Activated naive CD4-positive, alpha-beta T cell treated with Interleukin-2 at 50 U/mL for 16 hours (primary cell): ENCODE results near the gene NEMP1.
A peak's percentile ranks its signal among the peaks of the same experiment; 100 is the strongest.
"Not testable (repeated sequence)": the region's sequence is repeated elsewhere in the genome, so short reads cannot be mapped to it uniquely, and the experiment has no call there.

Experiments
- DNase-seq: peaks from one replicate; pipeline ENCODE4 v3.0.0-alpha.2; 2020

NEMP1 gene

DNA sequence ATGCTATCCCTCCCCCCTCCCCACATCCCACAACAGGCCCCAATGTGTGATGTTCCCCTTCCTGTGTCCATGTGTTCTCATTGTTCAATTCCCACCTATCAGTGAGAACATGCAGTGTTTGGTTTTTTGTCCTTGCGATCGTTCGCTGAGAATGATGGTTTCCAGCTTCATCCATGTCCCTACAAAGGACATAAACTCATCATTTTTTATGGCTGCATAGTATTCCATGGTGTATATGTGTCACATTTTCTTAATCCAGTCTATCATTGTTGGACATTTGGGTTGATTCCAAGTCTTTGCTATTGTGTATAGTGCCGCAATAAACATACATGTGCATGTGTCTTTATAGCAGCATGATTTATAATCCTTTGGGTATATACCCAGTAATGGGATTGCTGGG lies 25.4 kb downstream of the NEMP1 start:
- not testable (repeated sequence) for DNase-seq

DNA sequence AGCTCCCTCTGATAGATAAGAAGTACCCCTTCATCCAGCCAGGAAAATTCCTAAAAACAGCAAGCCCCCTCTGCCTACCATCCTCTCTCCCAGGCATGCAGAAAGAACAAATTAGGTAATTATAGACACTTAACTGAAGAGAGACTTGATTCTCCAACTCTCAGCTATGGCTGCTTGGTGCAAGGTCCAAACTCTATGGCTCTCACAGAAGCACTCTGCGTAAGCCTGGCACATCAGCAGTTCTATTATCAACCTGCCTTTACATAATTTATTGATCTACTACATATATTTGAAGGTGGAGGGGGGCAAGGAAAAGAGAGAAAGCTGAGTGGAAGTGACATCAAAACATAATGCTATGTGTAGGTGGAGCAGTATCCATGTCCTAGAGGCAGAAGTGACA lies 27.6 kb downstream of the NEMP1 start:
- no peak for DNase-seq

DNA sequence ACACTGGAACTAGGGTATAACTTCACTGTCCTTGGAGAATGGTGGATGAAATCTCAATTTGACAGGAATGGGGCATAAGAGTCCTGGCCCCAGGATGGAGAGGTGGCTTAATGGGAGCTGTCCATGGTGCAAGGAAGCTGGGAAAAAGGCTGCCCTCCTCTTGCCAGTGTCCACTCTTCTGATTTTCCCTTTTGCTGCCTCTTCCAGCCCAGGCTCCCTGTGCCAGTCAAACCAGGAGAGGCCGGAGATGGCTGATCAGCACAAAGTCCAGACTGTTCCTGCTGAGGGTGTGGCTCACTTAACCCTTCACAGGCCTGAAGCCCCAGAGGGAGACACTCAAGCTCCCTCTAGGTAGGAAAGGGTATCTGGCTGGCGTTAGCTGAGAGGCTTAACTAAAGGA lies 28.7 kb downstream of the NEMP1 start, which contains the start of gene MYO1A:
TSS of gene MYO1A (minus strand) at position 240 of the 400 bp plus-strand sequence. CDS start 1,806 bp downstream, outside the sequence.
- DNase-seq, result no peak

DNA sequence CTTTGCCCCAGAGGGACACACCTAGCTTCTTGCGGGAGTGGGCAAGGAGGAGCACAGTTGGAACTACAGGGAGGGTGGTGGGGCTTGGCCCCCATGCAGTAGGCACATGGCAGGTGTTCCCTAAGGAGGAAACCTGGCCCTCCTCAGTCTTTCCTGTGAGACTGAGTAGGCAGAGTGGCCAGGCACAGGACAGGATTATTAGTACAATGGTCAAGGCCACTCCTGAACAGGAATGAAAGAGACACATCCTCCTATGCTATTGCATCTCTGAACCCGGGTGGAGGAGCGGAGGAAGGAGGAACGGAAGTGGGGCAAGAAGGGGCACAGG lies 29.5 kb downstream of the NEMP1 start:
- DNase-seq, result no peak

DNA sequence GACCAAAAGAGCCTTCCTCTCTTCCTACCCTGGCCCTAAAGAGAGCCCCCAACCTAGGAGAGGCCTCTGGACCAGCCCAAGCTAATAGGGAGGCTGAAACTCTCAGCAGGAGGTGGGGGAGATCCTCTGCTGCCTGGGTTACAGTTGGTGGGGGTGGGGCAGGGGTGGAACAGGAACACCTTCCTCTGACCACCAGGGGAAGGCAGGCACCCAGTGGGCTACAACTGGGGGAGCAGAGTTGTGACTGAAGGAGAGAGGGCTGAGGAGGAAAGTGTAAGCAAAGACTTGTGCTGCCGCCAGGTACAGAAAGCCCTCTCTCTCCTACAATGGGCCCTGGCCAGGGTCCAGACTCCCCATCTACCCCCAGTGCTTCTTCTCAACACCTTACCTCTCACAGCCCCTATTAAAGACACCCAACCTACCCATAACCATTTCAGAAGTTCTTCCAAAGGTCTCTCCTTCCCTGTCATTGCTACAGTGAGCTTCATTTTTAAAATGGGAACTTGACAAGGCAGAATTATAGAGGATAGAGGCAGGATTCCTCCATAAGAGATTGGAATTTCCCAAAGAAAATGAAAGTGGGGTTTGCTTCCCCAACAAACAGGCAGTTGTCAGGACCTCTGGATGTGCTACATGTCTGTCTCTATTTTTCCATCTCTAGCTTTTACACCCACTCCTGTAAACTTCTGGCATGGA lies 30.0 kb downstream of the NEMP1 start:
- DNase-seq, result no peak

DNA sequence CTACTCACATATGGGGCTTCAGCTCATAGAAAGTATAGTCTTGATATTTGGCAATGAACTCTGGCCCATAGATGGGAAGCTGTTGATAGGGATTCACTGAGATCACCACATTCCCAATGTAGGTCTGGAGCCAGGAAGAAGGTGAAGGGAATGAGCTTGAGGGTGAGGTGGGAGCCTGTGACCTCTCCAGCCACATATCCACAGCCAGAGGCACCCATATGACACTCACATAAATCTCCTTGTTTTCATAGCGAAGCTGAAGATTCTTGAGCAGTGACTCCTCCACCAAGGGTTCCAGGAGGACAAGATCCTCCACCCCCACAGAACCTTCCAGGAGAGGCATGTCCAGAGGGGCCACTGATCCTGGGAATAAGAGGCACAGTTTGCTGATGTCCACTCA lies 30.6 kb downstream of the NEMP1 start:
- DNase-seq, result no peak

DNA sequence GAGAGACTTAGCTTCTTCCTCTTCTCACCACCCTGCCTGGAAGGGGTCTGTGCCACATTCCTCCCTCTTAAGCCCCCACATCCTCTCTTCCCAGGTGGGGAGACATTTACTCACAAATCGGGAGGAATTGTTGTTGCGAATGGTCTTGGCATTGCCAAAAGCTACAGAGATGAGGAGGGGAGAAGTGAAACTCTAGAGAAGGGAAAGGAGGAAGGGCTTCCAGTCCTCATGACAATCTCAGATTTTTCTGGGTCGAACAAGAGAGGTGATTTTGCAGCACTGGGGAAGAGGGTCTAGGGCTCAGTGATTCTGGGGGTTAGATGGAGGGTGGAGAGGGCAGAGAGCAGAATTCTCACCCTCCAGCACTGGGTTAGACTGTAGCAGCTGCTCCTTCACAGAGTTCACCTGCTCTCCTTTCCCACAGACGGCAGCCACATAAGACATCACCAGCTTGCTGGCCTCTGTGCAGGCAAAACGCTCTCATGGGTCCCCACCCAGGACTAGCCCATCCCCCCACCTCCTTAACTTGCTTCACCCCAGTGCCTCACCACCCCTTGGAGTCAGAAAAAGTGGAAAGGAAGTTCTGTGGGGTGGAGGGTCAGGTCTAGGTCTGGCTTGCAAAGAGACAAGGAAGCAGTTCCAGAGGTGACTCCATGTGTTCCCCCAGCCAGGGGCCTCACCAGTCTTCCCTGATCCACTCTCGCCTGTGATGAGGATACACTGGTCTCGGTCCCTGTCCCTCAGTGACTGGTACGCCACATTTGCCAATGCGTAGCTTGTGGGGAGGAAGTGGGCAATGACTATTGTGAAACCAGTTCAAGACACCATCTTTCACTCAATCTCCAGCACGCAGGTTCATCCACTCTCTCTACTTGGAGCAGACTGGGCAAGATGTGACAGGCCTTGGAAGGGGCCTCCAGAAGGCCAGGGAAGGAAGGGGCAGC lies 31.4 kb downstream of the NEMP1 start:
- DNase-seq, result peak; percentile 39

DNA sequence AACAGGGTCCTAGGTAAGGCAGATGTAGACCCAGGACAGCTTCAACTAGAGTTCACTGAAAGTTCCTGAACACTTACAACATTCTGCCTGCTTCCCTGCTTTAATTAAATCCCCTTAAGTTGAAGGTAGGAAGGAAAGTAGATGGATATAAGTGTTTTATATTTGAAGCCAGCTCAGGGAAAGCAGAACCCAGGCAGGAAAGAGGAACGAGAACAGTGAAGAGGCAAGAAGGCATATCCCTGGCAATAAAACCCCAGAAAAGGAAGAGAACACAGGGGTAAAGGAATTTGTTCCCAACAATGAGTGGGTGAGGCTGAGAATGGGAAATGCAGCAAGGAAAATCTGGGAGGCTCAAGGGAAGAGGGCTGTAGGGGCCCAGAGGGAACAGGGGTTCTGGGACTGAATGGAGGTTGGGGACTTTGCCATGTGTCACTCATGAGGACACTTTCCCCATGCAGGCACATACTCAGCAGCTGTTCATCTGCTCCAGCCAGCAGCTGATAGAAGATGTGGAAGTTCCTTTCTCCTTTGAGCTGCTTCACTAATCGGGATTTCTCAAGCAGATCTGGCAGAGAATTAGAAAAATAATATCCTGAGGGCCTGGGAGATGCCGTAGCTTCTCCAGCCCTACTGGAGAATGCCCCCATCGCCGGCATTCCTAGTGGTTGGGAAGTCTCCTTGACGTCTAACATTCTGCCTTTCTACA lies 32.4 kb downstream of the NEMP1 start:
- DNase-seq, result no peak

DNA sequence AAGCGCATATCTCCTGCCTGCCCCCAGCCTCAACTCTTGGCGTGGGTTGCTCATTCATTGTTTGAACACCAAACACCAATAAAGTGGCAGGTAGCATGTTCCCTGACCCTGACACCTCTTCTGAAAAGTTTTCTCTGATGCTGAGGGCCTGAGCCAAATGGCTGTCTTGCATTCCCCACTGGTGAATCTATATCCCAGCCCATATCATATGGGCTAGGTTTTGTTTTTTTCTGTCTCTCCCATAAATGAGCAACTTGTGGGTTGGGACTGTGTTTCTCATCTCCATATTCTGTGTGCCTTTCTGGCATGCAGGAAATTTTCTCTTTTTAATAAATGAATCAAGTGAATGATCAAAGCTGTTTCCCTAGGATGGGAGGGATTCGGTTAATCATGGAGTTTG lies 33.7 kb downstream of the NEMP1 start:
- DNase-seq, result no peak

DNA sequence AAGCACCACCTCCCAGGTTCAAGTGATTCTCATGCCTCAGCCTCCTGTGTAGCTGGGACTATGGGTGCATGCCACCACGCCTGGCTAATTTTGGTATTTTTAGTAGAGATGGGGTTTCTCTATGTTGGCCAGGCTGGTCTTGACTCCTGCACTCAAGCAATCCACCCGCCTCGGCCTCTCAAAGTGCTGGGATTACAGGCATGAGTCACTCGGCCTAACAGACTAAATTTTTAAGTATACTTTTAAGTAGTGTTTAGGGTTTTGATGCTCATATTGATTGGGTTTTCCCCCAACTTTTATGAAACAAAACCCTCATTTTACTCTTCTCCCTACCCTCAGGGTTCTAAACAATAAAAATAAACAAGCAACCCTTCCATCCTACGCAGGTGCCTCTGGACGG lies 34.1 kb downstream of the NEMP1 start:
- no peak for DNase-seq

DNA sequence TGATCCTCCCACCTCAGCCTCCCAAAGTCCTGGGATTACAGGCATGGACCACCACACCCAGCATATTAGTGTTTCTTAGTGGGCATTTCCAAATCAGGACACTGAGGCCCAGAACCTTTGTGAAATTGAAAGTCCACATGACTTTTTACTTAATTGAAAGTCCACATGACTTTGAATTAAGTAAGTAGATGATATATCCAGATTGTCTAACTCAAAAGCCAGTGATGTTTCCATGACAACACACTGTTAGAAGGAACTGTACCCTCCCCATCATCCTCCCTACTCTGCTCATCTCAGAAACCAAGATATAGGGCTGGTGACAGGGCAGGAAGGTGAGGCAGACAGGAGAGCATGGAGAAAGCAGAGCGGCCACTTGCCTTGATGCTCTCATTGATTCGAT lies 35.9 kb downstream of the NEMP1 start:
- no peak for DNase-seq

DNA sequence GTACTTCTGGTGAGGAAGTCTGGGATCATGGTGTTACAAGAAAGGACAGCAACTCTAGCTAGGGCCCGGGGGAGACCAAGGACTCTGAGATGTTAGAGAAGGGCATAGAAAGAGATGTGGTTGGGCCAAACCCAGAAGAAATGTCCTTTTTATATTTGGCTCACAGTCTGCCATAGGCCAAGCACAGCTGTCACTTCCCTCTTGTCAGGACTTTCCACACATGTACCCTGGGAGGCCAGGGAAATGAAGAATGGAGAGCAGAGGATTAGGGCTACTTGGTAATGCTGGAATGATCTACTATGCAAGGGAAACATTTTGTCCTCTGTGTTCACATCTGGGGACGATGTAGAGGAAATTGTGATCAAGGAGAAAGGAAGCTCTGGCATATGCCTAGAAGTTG lies 37.8 kb downstream of the NEMP1 start:
- no peak for DNase-seq

DNA sequence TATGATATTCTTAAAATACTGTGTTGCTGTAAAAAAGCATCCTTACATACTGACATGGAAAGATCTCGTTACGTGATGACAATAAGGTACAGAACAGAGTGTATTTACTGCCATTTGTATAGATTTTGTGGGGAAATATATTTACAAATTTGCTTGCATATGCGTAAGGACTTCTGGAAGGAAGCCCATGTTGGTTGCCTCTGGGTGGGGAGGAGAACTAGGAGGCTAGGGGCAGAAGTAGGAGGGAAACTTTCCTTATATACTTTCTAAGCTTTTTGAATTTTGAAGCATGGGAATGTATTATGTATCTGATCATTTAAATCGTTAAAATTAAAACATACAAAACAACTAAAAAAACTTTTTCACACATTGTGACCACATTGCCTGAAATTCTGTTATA lies 38.4 kb downstream of the NEMP1 start:
- no peak for DNase-seq

DNA sequence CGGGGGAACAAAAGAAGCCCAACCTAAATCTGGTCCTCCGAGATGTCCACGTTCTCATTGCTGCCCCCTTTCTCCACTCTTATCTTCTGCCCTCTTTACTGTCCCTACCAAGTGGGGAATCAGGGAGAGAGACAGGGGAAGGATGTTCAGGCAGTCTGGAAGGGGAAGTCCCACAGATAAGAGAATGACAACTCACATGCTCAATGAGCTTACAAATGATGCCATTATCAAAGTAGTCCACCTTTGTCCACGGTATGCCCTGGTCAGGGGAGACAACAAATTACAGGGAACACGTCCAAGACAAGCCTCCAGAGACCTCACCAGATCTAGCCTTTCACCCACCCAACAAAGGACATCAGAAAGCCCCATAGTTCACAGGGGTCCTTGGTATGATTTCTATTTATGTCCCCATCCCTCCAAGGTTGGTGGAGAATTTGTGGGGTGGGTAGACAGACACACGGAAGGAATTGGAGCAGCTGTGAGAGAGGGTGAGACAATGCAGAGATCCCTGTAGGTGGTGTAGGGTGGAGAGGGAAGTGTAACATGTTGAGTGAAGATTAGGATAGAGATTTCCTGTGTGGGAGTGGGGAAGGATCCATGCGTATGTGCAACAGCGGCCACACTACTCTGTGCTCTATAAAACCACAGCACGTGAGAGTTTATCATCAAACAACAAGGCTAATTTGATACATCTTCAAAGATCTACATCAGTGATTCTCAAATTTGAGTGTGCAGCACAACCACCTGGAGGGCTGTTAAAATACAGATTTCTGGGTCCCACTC lies 39.4 kb downstream of the NEMP1 start:
- DNase-seq, result no peak

DNA sequence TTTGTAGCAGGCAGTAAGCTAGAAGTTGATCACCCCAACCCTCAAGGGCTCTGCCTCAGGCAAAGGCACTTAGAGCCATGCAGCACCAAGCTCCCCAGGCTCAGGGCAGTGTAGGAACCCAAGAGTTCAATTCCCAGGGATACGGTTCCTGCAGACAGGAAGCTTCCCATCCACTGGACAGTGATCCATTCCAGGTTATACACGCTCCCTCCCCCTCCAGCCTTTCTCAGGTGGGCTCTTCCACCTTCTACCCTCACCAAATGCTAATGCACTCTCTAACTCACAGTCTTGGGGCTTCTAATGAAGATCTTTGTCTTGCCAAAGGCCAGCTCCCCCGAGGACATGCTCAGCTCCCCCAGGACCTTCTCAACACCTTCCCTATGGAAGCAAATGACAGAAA lies 41.3 kb downstream of the NEMP1 start:
- DNase-seq, result no peak

DNA sequence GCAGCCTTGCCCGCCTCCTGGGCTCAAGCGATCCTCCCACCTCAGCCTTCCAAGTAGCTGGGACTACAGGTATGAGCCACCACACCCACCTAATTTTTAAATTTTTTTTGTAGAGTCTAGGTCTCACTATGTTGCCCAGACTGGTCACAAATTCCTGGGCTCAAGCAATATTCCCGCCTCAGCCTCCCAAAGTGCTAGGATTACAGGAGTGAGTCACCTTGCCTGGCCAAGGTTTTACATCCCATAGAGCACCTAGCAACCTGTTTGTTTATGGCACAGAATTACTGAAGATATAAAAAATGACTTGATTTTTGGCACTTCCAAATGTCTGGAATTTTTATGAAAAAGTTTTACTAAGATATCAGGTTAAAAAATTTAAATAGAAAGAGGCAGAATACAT lies 45.2 kb downstream of the NEMP1 start:
- no peak for DNase-seq

DNA sequence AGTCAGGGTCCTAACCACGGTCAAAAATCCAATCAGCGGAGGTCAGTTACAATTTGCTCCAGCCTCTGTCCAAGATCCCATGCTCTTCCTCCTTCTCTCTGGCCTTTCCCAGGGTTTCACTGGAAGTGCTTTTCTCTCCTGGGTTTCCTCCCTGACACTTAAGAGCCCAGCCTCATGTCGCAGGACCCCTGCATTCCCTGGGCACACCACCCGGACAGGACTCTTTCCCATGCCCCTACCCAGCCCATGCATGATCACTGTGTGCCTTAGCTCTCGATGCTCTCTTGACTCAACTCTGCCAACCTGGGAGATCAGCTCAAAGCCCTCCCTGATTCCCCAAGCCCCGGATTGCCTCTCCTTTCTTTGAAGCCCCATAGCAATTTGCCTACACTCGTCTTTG lies 46.8 kb downstream of the NEMP1 start:
- DNase-seq, result no peak

DNA sequence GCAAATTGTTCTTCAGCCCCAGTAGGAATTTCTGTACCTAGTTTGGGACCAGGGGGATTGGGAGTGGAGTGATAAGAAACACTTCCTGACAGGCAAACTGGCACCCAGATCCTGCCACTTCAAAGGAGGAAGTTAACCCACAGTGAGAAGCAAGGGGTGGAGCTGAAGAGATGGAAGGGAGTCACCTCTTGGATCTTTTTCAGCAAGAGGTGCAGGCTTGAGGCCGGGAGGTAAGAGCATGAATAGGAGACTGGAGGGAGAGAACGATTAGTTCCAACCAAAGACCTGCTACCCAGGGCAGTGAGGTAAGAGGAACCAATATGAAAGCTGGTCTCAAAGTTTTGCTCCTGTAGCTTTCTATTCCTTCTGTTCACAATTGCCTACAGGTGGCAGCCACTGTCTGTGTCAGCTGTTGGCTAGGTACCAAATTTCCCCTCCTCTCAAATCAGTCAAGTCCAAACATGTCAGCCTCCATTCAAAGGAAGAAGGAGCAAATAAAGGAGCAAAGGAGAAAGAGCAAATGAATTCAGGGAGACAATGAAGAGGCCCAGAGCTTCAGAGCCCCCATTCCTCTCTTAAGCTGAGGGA lies 47.4 kb downstream of the NEMP1 start:
- no peak for DNase-seq

DNA sequence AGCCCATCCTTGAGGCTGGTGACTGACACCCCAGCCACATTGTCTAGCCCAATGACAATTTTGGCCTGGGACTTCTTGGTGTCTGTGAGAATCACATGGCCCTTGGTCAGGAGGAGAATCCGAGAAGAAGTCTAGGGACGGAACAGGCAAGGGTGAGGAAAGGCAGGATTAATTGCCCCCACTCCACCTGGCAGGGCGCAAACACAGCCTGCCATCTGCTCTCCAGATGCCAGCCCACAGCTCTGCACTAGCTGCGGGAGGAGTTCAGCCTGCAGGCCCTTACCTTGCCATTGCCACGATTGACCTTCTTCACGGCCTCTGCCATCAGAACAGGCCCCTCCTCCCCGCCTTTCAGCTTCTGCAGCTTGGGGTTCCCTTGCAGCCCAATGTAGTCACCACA lies 49.1 kb downstream of the NEMP1 start:
- no peak for DNase-seq

DNA sequence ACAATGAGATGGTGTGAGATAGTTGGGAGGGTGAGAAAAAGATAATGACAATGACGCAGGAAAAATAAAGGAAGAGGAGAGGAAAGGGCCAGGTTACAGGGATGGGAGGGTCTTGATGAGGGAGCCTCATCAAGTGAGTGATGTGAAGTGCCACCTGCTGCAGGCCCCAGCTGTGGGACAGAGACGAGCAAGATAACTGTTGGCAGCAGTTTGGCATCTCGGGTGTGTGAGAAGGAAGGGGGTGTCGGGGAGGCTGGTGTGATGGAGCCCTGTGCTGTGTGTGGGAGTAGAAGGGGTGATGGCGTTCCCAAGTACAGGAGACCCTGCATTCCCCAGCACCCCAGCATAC lies 50.8 kb downstream of the NEMP1 start:
- DNase-seq, result peak; percentile 13

DNA sequence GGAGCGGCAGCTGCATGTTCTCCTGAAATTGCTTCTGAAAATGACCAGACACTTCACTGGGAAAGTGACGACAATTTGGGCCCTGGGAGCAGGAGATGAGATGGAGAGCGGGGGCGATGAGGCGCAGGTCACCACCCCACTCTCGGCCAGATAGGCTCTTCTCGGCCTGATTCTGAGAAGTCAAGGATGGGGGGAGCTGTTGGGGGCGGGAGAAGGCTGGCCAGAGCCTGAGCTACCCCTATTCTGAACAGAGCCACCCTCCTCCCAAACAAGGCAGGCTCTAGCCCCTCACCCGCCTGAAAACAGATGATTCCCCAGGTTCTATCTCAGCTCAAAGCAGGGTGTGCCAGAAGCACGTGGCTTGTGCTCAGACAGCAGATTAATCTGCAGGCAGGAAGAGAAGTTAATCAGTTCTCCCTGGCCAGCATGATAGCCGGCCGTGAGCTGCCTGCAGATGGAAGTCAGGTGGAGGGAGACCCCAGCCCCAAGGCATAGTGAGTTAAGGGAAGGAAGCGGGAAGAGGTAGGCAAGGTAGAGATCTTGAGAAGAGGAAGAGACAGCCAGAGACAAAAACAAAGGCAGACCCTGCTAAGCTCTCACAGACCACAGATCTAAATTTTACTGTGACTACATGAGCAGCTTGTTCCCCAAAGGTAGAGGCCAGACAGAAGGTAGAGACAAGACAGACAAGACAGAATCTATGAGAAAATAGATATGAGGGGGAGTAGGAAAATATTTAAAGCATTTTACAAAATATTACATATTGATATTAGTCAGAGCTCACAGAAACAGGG lies 51.4 kb downstream of the NEMP1 start:
- no peak for DNase-seq

DNA sequence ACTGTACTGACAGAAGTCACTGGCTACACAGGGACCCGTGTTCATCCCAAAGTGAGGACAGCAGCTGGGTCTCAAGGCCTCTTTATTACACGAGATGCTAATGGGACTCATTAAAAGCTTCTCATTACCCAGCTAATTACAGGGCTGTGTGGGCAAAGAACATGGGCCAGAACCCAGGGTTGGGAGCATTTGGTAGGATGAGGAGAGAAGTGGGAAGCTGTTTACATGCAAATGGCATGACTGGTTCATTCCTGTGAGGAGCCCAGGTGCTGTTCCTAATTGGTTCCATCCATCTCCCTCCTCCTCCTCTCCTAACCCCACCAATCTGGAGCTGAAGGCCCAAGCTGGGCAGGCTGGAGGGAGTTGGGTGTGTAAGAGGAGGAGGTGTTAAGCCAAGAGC lies 53.4 kb downstream of the NEMP1 start:
- no peak for DNase-seq
